HCT116 (cell line): ENCODE measurements around the gene EMILIN1. TPM values are rescaled to one million over a fixed set of nuclear protein-coding genes. Genes with fewer than 3 reads are reported as not detected.

Source experiments
- CBX3 ChIP-seq: IDR thresholded peaks from 2 replicates; pipeline ENCODE4 v1.6.1; 2012; ENCODE audit warnings: low read depth
- EGR1 ChIP-seq: IDR thresholded peaks from 2 replicates; pipeline ENCODE4 v1.6.1; 2012; ENCODE audit warnings: low read depth
- ELF1 ChIP-seq: IDR thresholded peaks from 2 replicates; pipeline ENCODE4 v1.6.1; 2012; ENCODE audit warnings: low read depth, borderline replicate concordance
- EZH2 ChIP-seq: fragments of 200-600 bp; sonication (generic); IDR thresholded peaks from 2 replicates; pipeline ENCODE4 v1.6.1; 2017; ENCODE audit warnings: antibody characterized with exemption, mixed run types
- JUND ChIP-seq: IDR thresholded peaks from 2 replicates; pipeline ENCODE4 v1.6.1; 2012
- POLR2A ChIP-seq: IDR thresholded peaks from 2 replicates; pipeline ENCODE4 v1.7.0; 2011; ENCODE audit warnings: borderline replicate concordance; ENCODE audit not compliant: insufficient read depth, insufficient read length; ENCODE audit errors: extremely low read depth
- RAD21 ChIP-seq: IDR thresholded peaks from 2 replicates; pipeline ENCODE4 v1.6.1; 2012; ENCODE audit warnings: low read depth, mild to moderate bottlenecking
- TCF7L2 ChIP-seq: IDR thresholded peaks from 2 replicates; pipeline ENCODE4 v1.7.0; 2011; ENCODE audit warnings: borderline replicate concordance, inconsistent platforms; ENCODE audit not compliant: insufficient read depth, insufficient read length; ENCODE audit errors: extremely low read depth
- YY1 ChIP-seq: IDR thresholded peaks from 2 replicates; pipeline ENCODE4 v1.6.1; 2011; ENCODE audit warnings: low read length, low read depth, moderate library complexity, mild to moderate bottlenecking; ENCODE audit not compliant: insufficient replicate concordance; ENCODE audit errors: extremely low read depth
- ZNF274 ChIP-seq: fragments of 200-500 bp; sonication (Bioruptor generic); IDR thresholded peaks from 2 replicates; pipeline ENCODE4 v1.6.1; 2014; ENCODE audit warnings: mild to moderate bottlenecking, low read depth, low read length, inconsistent platforms
- total RNA-seq: library from RNA; stranded (reverse); gene quantifications from one replicate; pipeline ENCODE4 v1.2.1, GENCODE V29; 2021; ENCODE audit not compliant: unreplicated experiment
- TF ChIP-seq, protein P1 (sequence below), 3 experiments: fragments of 200-600 bp in 1 of 3; sonication (generic) in 1 of 3; IDR thresholded peaks in 2 of 3; conservative IDR thresholded peaks in 1 of 3; 2 replicates each; pipeline ENCODE4 v1.5.1; 2012 to 2017; ENCODE audit warnings: low read depth in 2 of 3, low read length in 2 of 3, antibody characterized with exemption in 1 of 3, borderline replicate concordance in 1 of 3, control low read depth in 1 of 3, mild to moderate bottlenecking in 1 of 3, mixed read lengths in 1 of 3, mixed run types in 1 of 3, moderate library complexity in 1 of 3; ENCODE audit not compliant: insufficient read depth in 1 of 3
- TF ChIP-seq, protein P2 (sequence below): IDR thresholded peaks from 2 replicates; pipeline ENCODE4 v1.6.1; 2012
- TF ChIP-seq, protein P3 (sequence below): IDR thresholded peaks from 2 replicates; pipeline ENCODE4 v1.6.1; 2011; ENCODE audit warnings: mild to moderate bottlenecking, low read length, moderate library complexity; ENCODE audit not compliant: insufficient replicate concordance; ENCODE audit errors: extremely low read depth

The EMILIN1 gene
- total RNA-seq, 1 experiment from 2014 or later, result 0.59 TPM

DNA sequence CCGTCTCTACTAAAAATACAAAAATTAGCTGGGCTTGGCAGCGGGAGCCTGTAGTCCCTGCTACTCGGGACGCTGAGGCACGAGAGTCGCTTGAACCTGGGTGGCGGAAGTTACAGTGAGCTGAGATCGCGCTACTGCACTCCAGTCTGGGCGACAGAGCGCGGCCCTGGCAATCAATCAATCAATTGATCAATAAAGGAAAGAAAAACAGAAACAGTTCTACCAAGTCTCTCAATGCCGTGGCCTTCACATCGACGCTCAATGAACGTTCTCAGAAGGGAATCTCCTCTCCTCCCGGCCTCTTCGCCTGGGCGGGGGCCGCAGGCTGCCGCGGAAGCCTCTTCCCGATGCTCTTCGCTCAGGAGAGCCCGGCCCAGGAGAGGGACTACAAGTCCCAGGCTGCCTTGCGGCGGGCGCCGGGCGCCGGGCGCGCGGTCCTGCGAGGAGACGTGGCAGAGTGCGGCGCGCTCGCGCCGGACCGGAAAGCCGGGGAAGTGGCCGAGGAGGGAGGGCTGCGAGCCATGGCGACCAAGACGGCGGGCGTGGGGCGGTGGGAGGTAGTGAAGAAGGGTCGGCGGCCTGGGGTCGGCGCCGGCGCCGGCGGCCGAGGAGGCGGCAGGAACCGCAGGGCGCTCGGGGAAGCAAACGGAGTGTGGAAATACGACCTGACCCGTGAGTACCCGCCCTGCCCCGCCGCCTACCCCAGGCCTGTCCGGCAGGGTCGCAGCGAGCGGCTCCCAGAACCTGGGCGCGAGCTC, 45.7 kb upstream of the EMILIN1 start, which contains the start of gene TMEM214 (continued):
- TF ChIP-seq, protein P1, sequence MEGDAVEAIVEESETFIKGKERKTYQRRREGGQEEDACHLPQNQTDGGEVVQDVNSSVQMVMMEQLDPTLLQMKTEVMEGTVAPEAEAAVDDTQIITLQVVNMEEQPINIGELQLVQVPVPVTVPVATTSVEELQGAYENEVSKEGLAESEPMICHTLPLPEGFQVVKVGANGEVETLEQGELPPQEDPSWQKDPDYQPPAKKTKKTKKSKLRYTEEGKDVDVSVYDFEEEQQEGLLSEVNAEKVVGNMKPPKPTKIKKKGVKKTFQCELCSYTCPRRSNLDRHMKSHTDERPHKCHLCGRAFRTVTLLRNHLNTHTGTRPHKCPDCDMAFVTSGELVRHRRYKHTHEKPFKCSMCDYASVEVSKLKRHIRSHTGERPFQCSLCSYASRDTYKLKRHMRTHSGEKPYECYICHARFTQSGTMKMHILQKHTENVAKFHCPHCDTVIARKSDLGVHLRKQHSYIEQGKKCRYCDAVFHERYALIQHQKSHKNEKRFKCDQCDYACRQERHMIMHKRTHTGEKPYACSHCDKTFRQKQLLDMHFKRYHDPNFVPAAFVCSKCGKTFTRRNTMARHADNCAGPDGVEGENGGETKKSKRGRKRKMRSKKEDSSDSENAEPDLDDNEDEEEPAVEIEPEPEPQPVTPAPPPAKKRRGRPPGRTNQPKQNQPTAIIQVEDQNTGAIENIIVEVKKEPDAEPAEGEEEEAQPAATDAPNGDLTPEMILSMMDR (IDR thresholded peaks at IDR 0.05 in 2 of 3, conservative IDR thresholded peaks at IDR 0.05 in 1 of 3; ENCODE audit: borderline replicate concordance in 1 of 3, insufficient read depth in 1 of 3, low read depth in 2 of 3, low read length in 2 of 3), result no peak
- no peak for TF ChIP-seq TCF7L2
- TF ChIP-seq EZH2, result no peak
- no peak for TF ChIP-seq CBX3
- no peak for TF ChIP-seq RAD21
- TF ChIP-seq EGR1, result 0 out of 2 replicates have a peak, but pooled peaks have one; percentile 3
- no peak for TF ChIP-seq ZNF274
- no peak for TF ChIP-seq JUND
- TF ChIP-seq, protein P2, sequence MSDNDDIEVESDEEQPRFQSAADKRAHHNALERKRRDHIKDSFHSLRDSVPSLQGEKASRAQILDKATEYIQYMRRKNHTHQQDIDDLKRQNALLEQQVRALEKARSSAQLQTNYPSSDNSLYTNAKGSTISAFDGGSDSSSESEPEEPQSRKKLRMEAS, result peak; percentile 66; the same call in 1 of the 2 replicates
- TF ChIP-seq YY1, result peak; percentile 83
- TF ChIP-seq, protein P3, sequence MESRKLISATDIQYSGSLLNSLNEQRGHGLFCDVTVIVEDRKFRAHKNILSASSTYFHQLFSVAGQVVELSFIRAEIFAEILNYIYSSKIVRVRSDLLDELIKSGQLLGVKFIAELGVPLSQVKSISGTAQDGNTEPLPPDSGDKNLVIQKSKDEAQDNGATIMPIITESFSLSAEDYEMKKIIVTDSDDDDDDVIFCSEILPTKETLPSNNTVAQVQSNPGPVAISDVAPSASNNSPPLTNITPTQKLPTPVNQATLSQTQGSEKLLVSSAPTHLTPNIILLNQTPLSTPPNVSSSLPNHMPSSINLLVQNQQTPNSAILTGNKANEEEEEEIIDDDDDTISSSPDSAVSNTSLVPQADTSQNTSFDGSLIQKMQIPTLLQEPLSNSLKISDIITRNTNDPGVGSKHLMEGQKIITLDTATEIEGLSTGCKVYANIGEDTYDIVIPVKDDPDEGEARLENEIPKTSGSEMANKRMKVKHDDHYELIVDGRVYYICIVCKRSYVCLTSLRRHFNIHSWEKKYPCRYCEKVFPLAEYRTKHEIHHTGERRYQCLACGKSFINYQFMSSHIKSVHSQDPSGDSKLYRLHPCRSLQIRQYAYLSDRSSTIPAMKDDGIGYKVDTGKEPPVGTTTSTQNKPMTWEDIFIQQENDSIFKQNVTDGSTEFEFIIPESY, result peak; percentile 75
- peak; percentile 77 for TF ChIP-seq POLR2A
- TF ChIP-seq ELF1, result no peak; the same call in 1 of the 2 replicates
